ENCODE data around the gene C5orf15.

DNA sequence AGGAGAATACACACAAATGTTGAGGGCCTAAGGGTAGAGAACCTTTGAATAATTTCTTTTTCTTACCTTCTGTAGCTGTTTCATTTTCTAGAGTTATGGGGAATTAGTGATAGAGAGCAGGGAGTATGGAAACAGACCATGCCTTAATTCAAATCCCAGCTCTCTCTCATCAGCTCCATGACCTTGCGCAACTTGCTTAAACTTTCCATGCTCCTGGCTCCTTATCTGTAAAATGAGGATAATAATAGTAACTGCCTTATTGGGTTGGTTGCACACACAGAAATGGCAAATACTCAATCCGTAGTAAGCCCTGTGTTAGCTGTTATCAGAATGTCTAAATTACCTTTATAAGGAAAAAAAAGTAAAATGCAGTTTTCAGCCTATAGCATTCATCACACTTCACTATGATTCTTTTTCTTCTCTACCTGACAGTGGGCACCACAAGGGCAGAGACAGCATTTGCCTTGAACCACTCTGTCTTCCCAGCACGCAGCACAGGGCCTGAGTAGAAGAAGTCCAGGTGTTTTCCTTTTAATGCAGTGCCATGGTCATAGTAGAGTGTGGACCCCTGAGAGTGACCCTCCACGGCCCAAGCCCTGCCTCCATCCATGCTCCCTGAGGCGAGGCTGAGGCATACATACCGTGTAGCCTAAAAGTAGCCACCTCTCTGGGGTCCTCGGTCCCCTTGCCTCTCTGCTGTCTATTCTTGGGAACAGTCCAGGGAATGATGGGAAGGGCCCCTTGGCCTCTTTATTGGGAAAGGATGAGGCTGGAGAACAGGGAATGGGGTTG is 17.4 kb downstream of the C5orf15 start:
- TF ChIP-seq POLR2A (IDR thresholded peaks at IDR 0.05; ENCODE audit: low read length) = no peak
- TF ChIP-seq GATA1 (IDR thresholded peaks at IDR 0.05; ENCODE audit: low read depth, low read length) = no peak
